Midbrain (tissue), 1 donor: ENCODE results near the gene CD80.

Experiments
- DNase-seq: peaks from one replicate; lab custom pipeline; 2025; lab: John Stamatoyannopoulos, UW

CD80 gene

GRCh38 chr3:119543147-119543546 is 16.3 kb downstream of the CD80 start:
- no peak for DNase-seq

- no peak for DNase-seq
Observed at GRCh38 chr3:119542168-119542767, 17.1 kb downstream of the CD80 start.

- no peak for DNase-seq
Observed at GRCh38 chr3:119541547-119541946, 17.9 kb downstream of the CD80 start.

- DNase-seq: no peak
Observed at GRCh38 chr3:119538772-119539171, 20.6 kb downstream of the CD80 start.

GRCh38 chr3:119536757-119537156 is 22.7 kb downstream of the CD80 start:
- no peak for DNase-seq

- DNase-seq: no peak
Observed at GRCh38 chr3:119534296-119534695, 25.1 kb downstream of the CD80 start.

- no peak for DNase-seq
Observed at GRCh38 chr3:119531151-119531550, 28.3 kb downstream of the CD80 start.

- no peak for DNase-seq
Observed at GRCh38 chr3:119530456-119530855, 29.0 kb downstream of the CD80 start.

- no peak for DNase-seq
Observed at GRCh38 chr3:119529883-119530282, 29.5 kb downstream of the CD80 start.

- no peak for DNase-seq
Observed at GRCh38 chr3:119527714-119528113, 31.7 kb downstream of the CD80 start.

- DNase-seq: no peak
Observed at GRCh38 chr3:119524931-119525662, 34.3 kb downstream of the CD80 start.

GRCh38 chr3:119518026-119518425 is 41.4 kb downstream of the CD80 start:
- no peak for DNase-seq

GRCh38 chr3:119517112-119517511 is 42.3 kb downstream of the CD80 start:
- no peak for DNase-seq

- no peak for DNase-seq
Observed at GRCh38 chr3:119514637-119515036, 44.8 kb downstream of the CD80 start.

- no peak for DNase-seq
Observed at GRCh38 chr3:119510690-119511089, 48.7 kb downstream of the CD80 start.

- DNase-seq: no peak
Observed at GRCh38 chr3:119508172-119508845, 51.1 kb downstream of the CD80 start.

GRCh38 chr3:119507404-119507803 is 52.0 kb downstream of the CD80 start:
- no peak for DNase-seq

GRCh38 chr3:119506631-119507030 is 52.8 kb downstream of the CD80 start:
- no peak for DNase-seq

GRCh38 chr3:119500901-119501300 is 58.5 kb downstream of the CD80 start:
- no peak for DNase-seq

GRCh38 chr3:119500265-119500664 is 59.1 kb downstream of the CD80 start:
- DNase-seq: no peak

GRCh38 chr3:119498186-119499011 is 61.0 kb downstream of the CD80 start, which contains the start of gene TIMMDC1:
Gene TIMMDC1, plus strand, starts transcription at chr3:119498547. Its CDS starts 187 bp downstream, at chr3:119498734.
- peak; percentile 98 for DNase-seq

GRCh38 chr3:119497820-119498185 is 61.6 kb downstream of the CD80 start:
- DNase-seq: no peak
